Right cardiac atrium (tissue), 5 donors: ENCODE results near the gene PIM1. TPM values are rescaled to one million over a fixed set of nuclear protein-coding genes. Genes with fewer than 3 reads are reported as not detected.
"Not testable (repeated sequence)": the region's sequence is repeated elsewhere in the genome, so short reads cannot be mapped to it uniquely, and the experiment has no call there.

Experiments
- ATAC-seq, 2 donors: fragments of 200-7000 bp; cut with Tn5 transposase; one replicate each; pipeline versions ENCODE4 v1.8.0 to v1.9.1; 2020; ENCODE audit warnings: moderate library complexity in 2 of 2, mild to moderate bottlenecking in 1 of 2
- DNase-seq, 3 donors: peaks; one replicate each; pipeline ENCODE4 v3.0.0-alpha.2; 2020
- H3K27ac ChIP-seq: one replicate; pipeline ENCODE4 v1.5.1; 2013; ENCODE audit warnings: mild to moderate bottlenecking, low read length, control low read depth, moderate library complexity
- H3K27me3 ChIP-seq: one replicate; pipeline ENCODE4 v1.6.1; 2013; ENCODE audit not compliant: control insufficient read depth, insufficient read depth
- H3K4me1 ChIP-seq: one replicate; pipeline ENCODE4 v1.6.1; 2013; ENCODE audit warnings: low read length; ENCODE audit not compliant: control insufficient read depth, insufficient read depth
- H3K4me3 ChIP-seq: one replicate; pipeline ENCODE4 v1.5.1; 2013; ENCODE audit warnings: low read length, control low read depth
- H3K9me3 ChIP-seq: one replicate; pipeline ENCODE4 v1.6.1; 2013; ENCODE audit warnings: low read length; ENCODE audit not compliant: control insufficient read depth
- WGBS: extraction: QIAGEN DNeasy Blood & Tissue Kit; methylation state at CpG from one replicate; pipeline ENCODE4 v1.1.7; 2013; 5-methylcytosine and 5-hydroxymethylcytosine counted together
- intact Hi-C, 4 donors: fragments of 100-400 bp; cut with DNase I; formaldehyde crosslinking; loops; one replicate each; pipeline versions ENCODE4 v1.11.0 to v1.14.0; 2022 to 2023
- polyA plus RNA-seq: library from polyadenylated mRNA; stranded (reverse); fragments of 200-250 nt; gene quantifications from one replicate; pipeline ENCODE4 v1.2.3, GENCODE V29; 2013
- total RNA-seq, 4 donors: library from RNA; stranded (reverse); fragmentation: NEBNext Ultra II Directional; extraction: Animal tissue kit (Norgen Biotek cat#: 25700); gene quantifications; one replicate each; pipeline ENCODE4 v1.2.1, GENCODE V29; 2021
- donor health status: healthy with polysubstance abuse.
- donor health status: DM: no; HTN: yes; CAD: no.
- donor health status: DM: no; HTN: no; CAD: no.
- donor health status: DM: no; HTN: yes; CAD: no; lungs with severe emphysema.
- donor health status: DM: yes; HTN: yes; CAD: no.

The PIM1 gene
- total and polyA plus RNA-seq, 5 donors, result 22.5 to 72.5 (median 38.6) TPM

- H3K27me3 ChIP-seq, H3K4me1 ChIP-seq, H3K9me3 ChIP-seq, H3K27ac ChIP-seq, intact Hi-C loops, ATAC-seq, DNase-seq, H3K4me3 ChIP-seq: not testable (repeated sequence)
- WGBS, result 92% methylated on average over 4 of the region's 4 CpGs
Observed at GRCh38 chr6:37196451-37196850, 26.5 kb downstream of the PIM1 start.

- Histone ChIP-seq H3K27ac (no peak overlapping the region), H3K27me3 (no peaks in the 10 kb centered on the region), H3K4me1 (no peaks in the 10 kb centered on the region), H3K9me3 (no peaks in the 10 kb centered on the region), H3K4me3 (no peak overlapping the region)
- no peak for DNase-seq
- no peak for ATAC-seq
- intact Hi-C loops, result no loop called here
- 65% methylated on average over 5 of the region's 5 CpGs for WGBS
Observed at GRCh38 chr6:37200085-37200484, 30.1 kb downstream of the PIM1 start.

GRCh38 chr6:37201726-37202125 lies 31.8 kb downstream of the PIM1 start:
- H3K4me3 ChIP-seq, result no peak overlapping the region
- no peak for ATAC-seq
- H3K9me3 ChIP-seq, result no peaks in the 10 kb centered on the region
- no peak for DNase-seq
- intact Hi-C loops, result no loop called here
- H3K4me1 ChIP-seq, result no peaks in the 10 kb centered on the region
- 90% methylated on average over 1 of the region's 1 CpG for WGBS
- H3K27ac ChIP-seq, result no peak overlapping the region
- no peaks in the 10 kb centered on the region for H3K27me3 ChIP-seq

- Histone ChIP-seq H3K4me1 (no peaks in the 10 kb centered on the region), H3K4me3 (no peak overlapping the region), H3K27me3 (no peaks in the 10 kb centered on the region), H3K27ac (no peak overlapping the region), H3K9me3 (no peaks in the 10 kb centered on the region)
- DNase-seq, result no peak
- no peak for ATAC-seq
- WGBS, result 60% methylated on average over 7 of the region's 7 CpGs
- intact Hi-C loops, result no loop called here
Observed at GRCh38 chr6:37202788-37203491, 33.0 kb downstream of the PIM1 start.

- no peak overlapping the region for H3K4me3 ChIP-seq
- DNase-seq (no peak), ATAC-seq (peak in 1 of 2 donors; percentile 15)
- H3K4me1 ChIP-seq, result no peaks in the 10 kb centered on the region
- H3K9me3 ChIP-seq, result no peaks in the 10 kb centered on the region
- intact Hi-C loops, result no loop called here
- no peak overlapping the region for H3K27ac ChIP-seq
- no peaks in the 10 kb centered on the region for H3K27me3 ChIP-seq
- 82% methylated on average over 7 of the region's 7 CpGs for WGBS
Observed at GRCh38 chr6:37204014-37204751, 34.2 kb downstream of the PIM1 start.

GRCh38 chr6:37205175-37205996 lies 35.4 kb downstream of the PIM1 start:
- intact Hi-C loops, result loop anchor here in 3 of 4 donors (5.0 kb wide), 3 partner anchors 33 to 448 kb away; partner anchors contain the start of gene PIM1 (in 1 of the 3)
- H3K9me3 ChIP-seq, result no peaks in the 10 kb centered on the region
- 69% methylated on average over 13 of the region's 13 CpGs for WGBS
- ATAC-seq (no peak), DNase-seq (no peak)
- H3K27ac ChIP-seq, result no peak overlapping the region
- no peak overlapping the region for H3K4me3 ChIP-seq
- H3K4me1 ChIP-seq, result no peaks in the 10 kb centered on the region
- no peaks in the 10 kb centered on the region for H3K27me3 ChIP-seq

- DNase-seq, result no peak
- no peak overlapping the region for H3K27ac ChIP-seq
- no peak for ATAC-seq
- intact Hi-C loops, result loop anchor here in 3 of 4 donors (5.0 kb wide), 3 partner anchors 34 to 449 kb away; partner anchors contain the start of gene PIM1 (in 1 of the 3)
- no peak overlapping the region for H3K4me3 ChIP-seq
- no peaks in the 10 kb centered on the region for H3K27me3 ChIP-seq
- WGBS, result 85% methylated on average over 4 of the region's 4 CpGs
- H3K9me3 ChIP-seq, result no peaks in the 10 kb centered on the region
- H3K4me1 ChIP-seq, result no peaks in the 10 kb centered on the region
Observed at GRCh38 chr6:37205997-37206340, 36.0 kb downstream of the PIM1 start.

GRCh38 chr6:37206622-37207021 lies 36.7 kb downstream of the PIM1 start:
- H3K4me3 ChIP-seq, result no peak overlapping the region
- no peaks in the 10 kb centered on the region for H3K27me3 ChIP-seq
- 89% methylated on average over 9 of the region's 9 CpGs for WGBS
- no peaks in the 10 kb centered on the region for H3K9me3 ChIP-seq
- intact Hi-C loops, result loop anchor here in 3 of 4 donors (5.0 kb wide), 3 partner anchors 34 to 449 kb away; partner anchors contain the start of gene PIM1 (in 1 of the 3)
- DNase-seq, result no peak
- H3K27ac ChIP-seq, result no peak overlapping the region
- no peak for ATAC-seq
- no peaks in the 10 kb centered on the region for H3K4me1 ChIP-seq

- Histone ChIP-seq H3K9me3 (no peaks in the 10 kb centered on the region), H3K27me3 (no peaks in the 10 kb centered on the region), H3K27ac (no peak overlapping the region), H3K4me3 (no peak overlapping the region), H3K4me1 (no peaks in the 10 kb centered on the region)
- ATAC-seq (peak; percentile 64 to 71), DNase-seq (peak; percentile 82 to 91 (median 87))
- intact Hi-C loops, result loop anchor here (2.0 to 5.0 kb wide), 4 partner anchors 36 to 451 kb away; partner anchors contain the start of gene PIM1 (in 1 of the 4)
- 68% methylated on average over 7 of the region's 7 CpGs for WGBS
Observed at GRCh38 chr6:37207903-37208456, 38.0 kb downstream of the PIM1 start.

GRCh38 chr6:37208793-37209192 lies 38.8 kb downstream of the PIM1 start:
- no peaks in the 10 kb centered on the region for H3K4me1 ChIP-seq
- intact Hi-C loops, result loop anchor here (2.0 to 5.0 kb wide), 4 partner anchors 36 to 451 kb away; partner anchors contain the start of gene PIM1 (in 1 of the 4)
- H3K9me3 ChIP-seq, result no peaks in the 10 kb centered on the region
- 95% methylated on average over 7 of the region's 7 CpGs for WGBS
- DNase-seq (no peak), ATAC-seq (no peak)
- H3K4me3 ChIP-seq, result no peak overlapping the region
- no peaks in the 10 kb centered on the region for H3K27me3 ChIP-seq
- H3K27ac ChIP-seq, result no peak overlapping the region
